Stimulated activated naive CD8-positive, alpha-beta T cell treated with anti-CD3 and anti-CD28 coated beads, Interleukin-15, Interleukin-2, amounts not matched to agents 100 ng/mL and 50 ng/mL, for 24 hours (primary cell): ENCODE measurements around the gene SGCD.

Source experiments
- H3K27ac Mint-ChIP-seq: one replicate; pipeline ENCODE4 v1.8.0; 2021; ENCODE audit warnings: mild to moderate bottlenecking, mixed read lengths
- H3K27me3 Mint-ChIP-seq: one replicate; pipeline ENCODE4 v1.8.0; 2021; ENCODE audit warnings: mixed read lengths
- H3K36me3 Mint-ChIP-seq: one replicate; pipeline ENCODE4 v1.8.0; 2021; ENCODE audit warnings: low read depth, mixed read lengths
- H3K4me1 Mint-ChIP-seq: one replicate; pipeline ENCODE4 v1.8.0; 2021; ENCODE audit warnings: low read depth, mixed read lengths
- H3K4me3 Mint-ChIP-seq: one replicate; pipeline ENCODE4 v1.8.0; 2021; ENCODE audit warnings: mild to moderate bottlenecking, mixed read lengths
- H3K9me3 Mint-ChIP-seq: one replicate; pipeline ENCODE4 v1.8.0; 2021; ENCODE audit warnings: mixed read lengths

SGCD gene

GRCh38 chr5:156477196-156477595 is 150.2 kb downstream of the SGCD start:
- H3K4me1 Mint-ChIP-seq = peaks cover under 1% of the 10 kb centered on the region
- no peaks in the 10 kb centered on the region for H3K36me3 Mint-ChIP-seq
- no peak overlapping the region for H3K27ac Mint-ChIP-seq
- H3K4me3 Mint-ChIP-seq = no peak overlapping the region
- H3K27me3 Mint-ChIP-seq = peaks cover 8% of the 10 kb centered on the region
- no peaks in the 10 kb centered on the region for H3K9me3 Mint-ChIP-seq

- H3K27ac Mint-ChIP-seq = no peak overlapping the region
- H3K4me3 Mint-ChIP-seq = no peak overlapping the region
- no peaks in the 10 kb centered on the region for H3K4me1 Mint-ChIP-seq
- no peaks in the 10 kb centered on the region for H3K36me3 Mint-ChIP-seq
- H3K27me3 Mint-ChIP-seq = peaks cover 8% of the 10 kb centered on the region
- no peaks in the 10 kb centered on the region for H3K9me3 Mint-ChIP-seq
Observed at GRCh38 chr5:156479849-156480248, 152.9 kb downstream of the SGCD start.

- H3K36me3 Mint-ChIP-seq = no peaks in the 10 kb centered on the region
- no peak overlapping the region for H3K4me3 Mint-ChIP-seq
- H3K27ac Mint-ChIP-seq = no peak overlapping the region
- H3K27me3 Mint-ChIP-seq = no peaks in the 10 kb centered on the region
- H3K4me1 Mint-ChIP-seq = no peaks in the 10 kb centered on the region
- peaks cover 7% of the 10 kb centered on the region for H3K9me3 Mint-ChIP-seq
Observed at GRCh38 chr5:156481741-156482140, 154.8 kb downstream of the SGCD start.

GRCh38 chr5:156482818-156483217 is 155.9 kb downstream of the SGCD start:
- Mint-ChIP-seq H3K36me3 (no peaks in the 10 kb centered on the region), H3K4me1 (no peaks in the 10 kb centered on the region), H3K9me3 (peaks cover 12% of the 10 kb centered on the region), H3K27ac (no peak overlapping the region), H3K27me3 (no peaks in the 10 kb centered on the region), H3K4me3 (no peak overlapping the region)

GRCh38 chr5:156486394-156487238 is 159.7 kb downstream of the SGCD start:
- H3K9me3 Mint-ChIP-seq = peaks cover 19% of the 10 kb centered on the region

GRCh38 chr5:156491766-156492165 is 164.8 kb downstream of the SGCD start:
- Mint-ChIP-seq H3K27ac (no peak overlapping the region), H3K4me3 (no peak overlapping the region), H3K4me1 (no peaks in the 10 kb centered on the region), H3K9me3 (peaks cover 12% of the 10 kb centered on the region), H3K27me3 (peaks cover 6% of the 10 kb centered on the region), H3K36me3 (no peaks in the 10 kb centered on the region)

More at GRCh38 chr5:156486394-156487238, 159.7 kb downstream of the SGCD start:
- Mint-ChIP-seq H3K27ac (no peak overlapping the region), H3K4me1 (no peaks in the 10 kb centered on the region), H3K36me3 (no peaks in the 10 kb centered on the region), H3K27me3 (peaks cover 6% of the 10 kb centered on the region), H3K4me3 (no peak overlapping the region)

GRCh38 chr5:156496291-156496690 is 169.3 kb downstream of the SGCD start:
- H3K27me3 Mint-ChIP-seq = peaks cover 3% of the 10 kb centered on the region
- H3K36me3 Mint-ChIP-seq = no peaks in the 10 kb centered on the region
- no peaks in the 10 kb centered on the region for H3K4me1 Mint-ChIP-seq
- H3K4me3 Mint-ChIP-seq = no peak overlapping the region
- no peak overlapping the region for H3K27ac Mint-ChIP-seq
- H3K9me3 Mint-ChIP-seq = no peaks in the 10 kb centered on the region

GRCh38 chr5:156497804-156498208 is 170.8 kb downstream of the SGCD start:
- Mint-ChIP-seq H3K27ac (no peak overlapping the region), H3K36me3 (no peaks in the 10 kb centered on the region), H3K4me3 (no peak overlapping the region), H3K27me3 (peaks cover 3% of the 10 kb centered on the region), H3K4me1 (no peaks in the 10 kb centered on the region), H3K9me3 (no peaks in the 10 kb centered on the region)

GRCh38 chr5:156498226-156498980 is 171.4 kb downstream of the SGCD start:
- no peak overlapping the region for H3K27ac Mint-ChIP-seq
- peaks cover 3% of the 10 kb centered on the region for H3K27me3 Mint-ChIP-seq
- no peaks in the 10 kb centered on the region for H3K4me1 Mint-ChIP-seq
- no peaks in the 10 kb centered on the region for H3K36me3 Mint-ChIP-seq
- H3K4me3 Mint-ChIP-seq = no peak overlapping the region
- no peaks in the 10 kb centered on the region for H3K9me3 Mint-ChIP-seq

- Mint-ChIP-seq H3K36me3 (no peaks in the 10 kb centered on the region), H3K4me3 (no peak overlapping the region)
Observed at GRCh38 chr5:156500755-156501154, 173.8 kb downstream of the SGCD start.

GRCh38 chr5:156505101-156505500 is 178.1 kb downstream of the SGCD start:
- Mint-ChIP-seq H3K4me1 (no peaks in the 10 kb centered on the region), H3K4me3 (no peak overlapping the region), H3K36me3 (no peaks in the 10 kb centered on the region), H3K9me3 (no peaks in the 10 kb centered on the region), H3K27me3 (peaks cover 9% of the 10 kb centered on the region), H3K27ac (no peak overlapping the region)

More at GRCh38 chr5:156500755-156501154, 173.8 kb downstream of the SGCD start:
- H3K9me3 Mint-ChIP-seq = no peaks in the 10 kb centered on the region
- H3K27ac Mint-ChIP-seq = no peak overlapping the region
- peaks cover 9% of the 10 kb centered on the region for H3K27me3 Mint-ChIP-seq
- no peaks in the 10 kb centered on the region for H3K4me1 Mint-ChIP-seq

GRCh38 chr5:156513123-156513815 is 186.3 kb downstream of the SGCD start:
- Mint-ChIP-seq H3K9me3 (peaks cover 4% of the 10 kb centered on the region), H3K36me3 (no peaks in the 10 kb centered on the region), H3K4me1 (no peaks in the 10 kb centered on the region), H3K27ac (no peak overlapping the region), H3K4me3 (no peak overlapping the region), H3K27me3 (peaks cover 7% of the 10 kb centered on the region)

GRCh38 chr5:156515121-156515520 is 188.2 kb downstream of the SGCD start:
- Mint-ChIP-seq H3K4me1 (no peaks in the 10 kb centered on the region), H3K36me3 (no peaks in the 10 kb centered on the region), H3K9me3 (peaks cover 10% of the 10 kb centered on the region), H3K27ac (no peak overlapping the region), H3K4me3 (no peak overlapping the region), H3K27me3 (peaks cover 12% of the 10 kb centered on the region)

- no peak overlapping the region for H3K27ac Mint-ChIP-seq
- no peak overlapping the region for H3K4me3 Mint-ChIP-seq
- H3K27me3 Mint-ChIP-seq = peaks cover 12% of the 10 kb centered on the region
- peaks cover 10% of the 10 kb centered on the region for H3K9me3 Mint-ChIP-seq
- no peaks in the 10 kb centered on the region for H3K36me3 Mint-ChIP-seq
- no peaks in the 10 kb centered on the region for H3K4me1 Mint-ChIP-seq
Observed at GRCh38 chr5:156515803-156516360, 188.9 kb downstream of the SGCD start.
